K562 (cell line): ENCODE data around the gene ZNF358. TPM values are rescaled to one million over a fixed set of nuclear protein-coding genes. Genes with fewer than 3 reads are reported as not detected.
A peak's percentile ranks its signal among the peaks of the same experiment; 100 is the strongest.

Experiments
- ASH1L ChIP-seq: fragments of 450-650 bp; IDR thresholded peaks from 2 replicates; pipeline ENCODE4 v1.6.1; 2018; ENCODE audit warnings: borderline replicate concordance, mild to moderate bottlenecking, low read depth; ENCODE audit not compliant: partially characterized antibody
- ETV5 ChIP-seq: sonication (generic); formaldehyde crosslinking; IDR thresholded peaks from 2 replicates; pipeline ENCODE4 v1.4.0; 2020; ENCODE audit warnings: low read depth, mild to moderate bottlenecking, missing genetic modification reagents
- FOXP1 ChIP-seq: sonication (generic); formaldehyde crosslinking; IDR thresholded peaks from 2 replicates; pipeline ENCODE4 v1.8.0; 2022; ENCODE audit warnings: mild to moderate bottlenecking, missing genetic modification reagents
- HCFC1 ChIP-seq: IDR thresholded peaks from 2 replicates; pipeline ENCODE4 v1.6.1; 2012; ENCODE audit warnings: low read depth, low read length, improper control_type of control experiment
- HSF4 ChIP-seq: fragments of 250-450 bp; sonication (Bioruptor Pico); IDR thresholded peaks from 2 replicates; pipeline ENCODE4 v2.1.2; 2022; ENCODE audit warnings: mild to moderate bottlenecking, moderate library complexity, borderline replicate concordance
- NELFE ChIP-seq: IDR thresholded peaks from 2 replicates; pipeline ENCODE4 v1.6.1; 2011; ENCODE audit warnings: mild to moderate bottlenecking; ENCODE audit not compliant: insufficient read depth, insufficient read length
- NFATC3 ChIP-seq: fragments of 450-650 bp; IDR thresholded peaks from 2 replicates; pipeline ENCODE4 v1.6.1; 2017; ENCODE audit warnings: mild to moderate bottlenecking
- NR3C1 ChIP-seq: sonication (generic); formaldehyde crosslinking; IDR thresholded peaks from 2 replicates; pipeline ENCODE4 v1.8.1; 2022; ENCODE audit warnings: missing genetic modification reagents
- POLR2H ChIP-seq: IDR thresholded peaks from 2 replicates; pipeline ENCODE4 v1.6.1; 2016; ENCODE audit warnings: missing genetic modification characterization, low read depth, mild to moderate bottlenecking, control low read depth, missing compliant biosample characterization, moderate library complexity
- PTTG1 ChIP-seq: fragments of 450-650 bp; IDR thresholded peaks from 2 replicates; pipeline ENCODE4 v1.6.1; 2016; ENCODE audit warnings: low read depth, mild to moderate bottlenecking, missing genetic modification characterization, missing compliant biosample characterization
- SAFB ChIP-seq: fragments of 200-400 bp; formaldehyde crosslinking; IDR thresholded peaks from 2 replicates; pipeline ENCODE4 v1.6.1; 2017; ENCODE audit warnings: low read depth, low read length, borderline replicate concordance
- SAFB2 ChIP-seq: fragments of 200-400 bp; formaldehyde crosslinking; IDR thresholded peaks from 2 replicates; pipeline ENCODE4 v1.6.1; 2018; ENCODE audit warnings: borderline replicate concordance, low read length, low read depth, moderate library complexity; ENCODE audit not compliant: severe bottlenecking
- ZNF23 ChIP-seq: fragments of 250-450 bp; sonication (Bioruptor Pico); IDR thresholded peaks from 2 replicates; pipeline ENCODE4 v1.4.0; 2020; ENCODE audit warnings: mild to moderate bottlenecking
- ZNF764 ChIP-seq: fragments of 250-450 bp; sonication (Bioruptor Pico); IDR thresholded peaks from 2 replicates; pipeline ENCODE4 v1.4.0; 2020; ENCODE audit warnings: low read depth, mild to moderate bottlenecking, moderate library complexity
- ZNF780A ChIP-seq: fragments of 250-450 bp; sonication (Bioruptor Pico); IDR thresholded peaks from 2 replicates; pipeline ENCODE4 v1.5.0; 2021; ENCODE audit warnings: mild to moderate bottlenecking
- ZSCAN32 ChIP-seq: fragments of 450-650 bp; formaldehyde crosslinking; IDR thresholded peaks from 2 replicates; pipeline ENCODE4 v1.4.0; 2020; ENCODE audit warnings: mild to moderate bottlenecking, moderate library complexity
- polyA plus RNA-seq, 8 experiments: library from polyadenylated mRNA; depleted of rRNA in 4 of 8; stranded (reverse) in 5 of 8; unstranded in 3 of 8; fragments of >200 nt; fragmentation: Nextera tagmentation in 2 of 8; fragmentation: Illumina TruSeq in 1 of 8; extraction: Ambion mirVana in 2 of 8; extraction: Trizol in 1 of 8; gene quantifications; 2 replicates each; pipeline versions ENCODE4 v1.2.1 to v1.2.3, GENCODE V29; 2011 to 2014; ENCODE audit warnings: inconsistent platforms in 1 of 8, missing spikeins in 1 of 8
- total RNA-seq, 7 experiments: library from RNA; depleted of rRNA in 6 of 7; stranded (reverse); fragments of >200 nt in 6 of 7; fragmentation: Illumina TruSeq in 2 of 7; extraction: Trizol in 2 of 7; gene quantifications; 2 replicates each; pipeline versions ENCODE4 v1.2.1 to v1.2.3, GENCODE V29; 2011 to 2021; ENCODE audit warnings: low replicate concordance in 1 of 7
- TF ChIP-seq, protein P1 (sequence below): sonication (generic); formaldehyde crosslinking; IDR thresholded peaks from 2 replicates; pipeline ENCODE4 v1.4.0; 2020; ENCODE audit warnings: mild to moderate bottlenecking, missing genetic modification reagents
- TF ChIP-seq, protein P2 (sequence below): fragments of 250-450 bp; sonication (Bioruptor Pico); IDR thresholded peaks from 2 replicates; pipeline ENCODE4 v1.5.0; 2022; ENCODE audit warnings: mild to moderate bottlenecking
- TF ChIP-seq, protein P3 (sequence below): fragments of 250-450 bp; sonication (Bioruptor Pico); IDR thresholded peaks from 2 replicates; pipeline ENCODE4 v1.5.0; 2020; ENCODE audit warnings: mild to moderate bottlenecking
- TF ChIP-seq, protein P4 (sequence below): sonication (generic); formaldehyde crosslinking; IDR thresholded peaks from 2 replicates; pipeline ENCODE4 v1.9.0; 2022; ENCODE audit warnings: mild to moderate bottlenecking, missing genetic modification reagents
- TF ChIP-seq, protein P5 (sequence below): fragments of 450-650 bp; conservative IDR thresholded peaks from 2 replicates; pipeline ENCODE4 v1.6.1; 2016; ENCODE audit warnings: missing genetic modification characterization, low read depth, mild to moderate bottlenecking, missing compliant biosample characterization, moderate library complexity

Gene ZNF358
- total and polyA plus RNA-seq, 9 of the 15 experiments (the other 6 are each of a cell fraction or from before 2014, with no cell fraction given): 0.04 to 17.2 (median 4.9) TPM

DNA sequence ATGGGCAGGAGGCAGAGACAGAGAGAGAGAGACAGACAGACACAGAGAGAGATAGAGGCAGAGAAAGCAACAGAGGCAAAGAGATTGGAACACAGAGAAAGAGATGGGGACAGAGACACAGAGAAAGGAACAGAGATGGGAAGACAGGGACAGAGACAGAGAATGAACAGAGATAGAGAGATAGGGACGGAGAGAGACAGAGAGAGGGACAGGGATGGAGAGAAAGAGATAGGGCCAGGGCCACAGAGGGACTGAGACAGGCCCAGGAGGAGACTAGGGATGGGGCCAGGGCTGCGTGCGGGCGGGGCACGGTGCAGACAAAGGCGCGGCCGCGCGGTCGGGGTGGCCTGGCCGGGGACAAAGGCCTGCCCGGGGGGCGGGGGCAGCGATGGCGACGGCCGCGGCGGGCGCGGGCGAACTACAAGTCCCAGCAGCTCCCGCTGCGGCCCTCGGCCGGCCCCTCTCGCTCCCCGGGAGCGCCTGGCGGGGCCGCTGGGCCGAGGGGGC is at the start of gene ZNF358 (continued):
- TF ChIP-seq ZSCAN32 (CRISPR knock-in tag): no peak
- no peak for TF ChIP-seq POLR2H (tag)
- TF ChIP-seq HCFC1: peak; percentile 88
- no peak for TF ChIP-seq ETV5 (CRISPR knock-in tag)
- TF ChIP-seq, protein P1, sequence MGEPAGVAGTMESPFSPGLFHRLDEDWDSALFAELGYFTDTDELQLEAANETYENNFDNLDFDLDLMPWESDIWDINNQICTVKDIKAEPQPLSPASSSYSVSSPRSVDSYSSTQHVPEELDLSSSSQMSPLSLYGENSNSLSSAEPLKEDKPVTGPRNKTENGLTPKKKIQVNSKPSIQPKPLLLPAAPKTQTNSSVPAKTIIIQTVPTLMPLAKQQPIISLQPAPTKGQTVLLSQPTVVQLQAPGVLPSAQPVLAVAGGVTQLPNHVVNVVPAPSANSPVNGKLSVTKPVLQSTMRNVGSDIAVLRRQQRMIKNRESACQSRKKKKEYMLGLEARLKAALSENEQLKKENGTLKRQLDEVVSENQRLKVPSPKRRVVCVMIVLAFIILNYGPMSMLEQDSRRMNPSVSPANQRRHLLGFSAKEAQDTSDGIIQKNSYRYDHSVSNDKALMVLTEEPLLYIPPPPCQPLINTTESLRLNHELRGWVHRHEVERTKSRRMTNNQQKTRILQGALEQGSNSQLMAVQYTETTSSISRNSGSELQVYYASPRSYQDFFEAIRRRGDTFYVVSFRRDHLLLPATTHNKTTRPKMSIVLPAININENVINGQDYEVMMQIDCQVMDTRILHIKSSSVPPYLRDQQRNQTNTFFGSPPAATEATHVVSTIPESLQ (CRISPR knock-in tag): no peak
- TF ChIP-seq, protein P2, sequence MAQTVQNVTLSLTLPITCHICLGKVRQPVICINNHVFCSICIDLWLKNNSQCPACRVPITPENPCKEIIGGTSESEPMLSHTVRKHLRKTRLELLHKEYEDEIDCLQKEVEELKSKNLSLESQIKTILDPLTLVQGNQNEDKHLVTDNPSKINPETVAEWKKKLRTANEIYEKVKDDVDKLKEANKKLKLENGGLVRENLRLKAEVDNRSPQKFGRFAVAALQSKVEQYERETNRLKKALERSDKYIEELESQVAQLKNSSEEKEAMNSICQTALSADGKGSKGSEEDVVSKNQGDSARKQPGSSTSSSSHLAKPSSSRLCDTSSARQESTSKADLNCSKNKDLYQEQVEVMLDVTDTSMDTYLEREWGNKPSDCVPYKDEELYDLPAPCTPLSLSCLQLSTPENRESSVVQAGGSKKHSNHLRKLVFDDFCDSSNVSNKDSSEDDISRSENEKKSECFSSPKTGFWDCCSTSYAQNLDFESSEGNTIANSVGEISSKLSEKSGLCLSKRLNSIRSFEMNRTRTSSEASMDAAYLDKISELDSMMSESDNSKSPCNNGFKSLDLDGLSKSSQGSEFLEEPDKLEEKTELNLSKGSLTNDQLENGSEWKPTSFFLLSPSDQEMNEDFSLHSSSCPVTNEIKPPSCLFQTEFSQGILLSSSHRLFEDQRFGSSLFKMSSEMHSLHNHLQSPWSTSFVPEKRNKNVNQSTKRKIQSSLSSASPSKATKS: no peak
- TF ChIP-seq NFATC3: no peak
- no peak for TF ChIP-seq NR3C1 (CRISPR knock-in tag)
- no peak for TF ChIP-seq HSF4
- no peak for TF ChIP-seq PTTG1 (tag)
- TF ChIP-seq, protein P3, sequence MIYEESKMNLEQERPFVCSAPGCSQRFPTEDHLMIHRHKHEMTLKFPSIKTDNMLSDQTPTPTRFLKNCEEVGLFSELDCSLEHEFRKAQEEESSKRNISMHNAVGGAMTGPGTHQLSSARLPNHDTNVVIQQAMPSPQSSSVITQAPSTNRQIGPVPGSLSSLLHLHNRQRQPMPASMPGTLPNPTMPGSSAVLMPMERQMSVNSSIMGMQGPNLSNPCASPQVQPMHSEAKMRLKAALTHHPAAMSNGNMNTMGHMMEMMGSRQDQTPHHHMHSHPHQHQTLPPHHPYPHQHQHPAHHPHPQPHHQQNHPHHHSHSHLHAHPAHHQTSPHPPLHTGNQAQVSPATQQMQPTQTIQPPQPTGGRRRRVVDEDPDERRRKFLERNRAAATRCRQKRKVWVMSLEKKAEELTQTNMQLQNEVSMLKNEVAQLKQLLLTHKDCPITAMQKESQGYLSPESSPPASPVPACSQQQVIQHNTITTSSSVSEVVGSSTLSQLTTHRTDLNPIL (CRISPR knock-in tag): no peak
- TF ChIP-seq, protein P4, sequence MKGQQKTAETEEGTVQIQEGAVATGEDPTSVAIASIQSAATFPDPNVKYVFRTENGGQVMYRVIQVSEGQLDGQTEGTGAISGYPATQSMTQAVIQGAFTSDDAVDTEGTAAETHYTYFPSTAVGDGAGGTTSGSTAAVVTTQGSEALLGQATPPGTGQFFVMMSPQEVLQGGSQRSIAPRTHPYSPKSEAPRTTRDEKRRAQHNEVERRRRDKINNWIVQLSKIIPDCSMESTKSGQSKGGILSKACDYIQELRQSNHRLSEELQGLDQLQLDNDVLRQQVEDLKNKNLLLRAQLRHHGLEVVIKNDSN (CRISPR knock-in tag): no peak
- TF ChIP-seq ZNF764 (CRISPR knock-in tag): no peak
- no peak for TF ChIP-seq FOXP1 (CRISPR knock-in tag)
- TF ChIP-seq, protein P5, sequence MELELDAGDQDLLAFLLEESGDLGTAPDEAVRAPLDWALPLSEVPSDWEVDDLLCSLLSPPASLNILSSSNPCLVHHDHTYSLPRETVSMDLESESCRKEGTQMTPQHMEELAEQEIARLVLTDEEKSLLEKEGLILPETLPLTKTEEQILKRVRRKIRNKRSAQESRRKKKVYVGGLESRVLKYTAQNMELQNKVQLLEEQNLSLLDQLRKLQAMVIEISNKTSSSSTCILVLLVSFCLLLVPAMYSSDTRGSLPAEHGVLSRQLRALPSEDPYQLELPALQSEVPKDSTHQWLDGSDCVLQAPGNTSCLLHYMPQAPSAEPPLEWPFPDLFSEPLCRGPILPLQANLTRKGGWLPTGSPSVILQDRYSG (tag): no peak
- TF ChIP-seq SAFB: no peak
- no peak for TF ChIP-seq ASH1L
- no peak for TF ChIP-seq ZNF23 (CRISPR knock-in tag)
- TF ChIP-seq NELFE: no peak
- no peak for TF ChIP-seq SAFB2
- TF ChIP-seq ZNF780A (CRISPR knock-in tag): no peak
